WTC11 (cell line): ENCODE measurements around the gene NAT8L. TPM values are rescaled to one million over a fixed set of nuclear protein-coding genes. Genes with fewer than 3 reads are reported as not detected.

ENCODE experiments used
- ATAC-seq: fragments of 200-7000 bp; cut with Tn5 transposase; 2 replicates; pipeline ENCODE4 v1.10.0; 2021; ENCODE audit warnings: mild to moderate bottlenecking, moderate library complexity
- CTCF ChIA-PET: fragments of 300-600 bp; sonication (Branson Sonifier 250); formaldehyde crosslinking; loops from one replicate; lab custom pipeline; 2021; ENCODE audit warnings: antibody characterized with exemption; lab: Charles Lee
- POLR2A ChIA-PET: fragments of 350-600 bp; sonication (Branson Sonifier 250); formaldehyde crosslinking; loops from one replicate; lab custom pipeline; 2021; ENCODE audit warnings: antibody characterized with exemption; lab: Charles Lee
- DNase-seq: peaks from one replicate; pipeline ENCODE4 v3.0.0; 2021; ENCODE audit warnings: low spot score
- H3K27ac Mint-ChIP-seq: 2 replicates; pipeline ENCODE4 v1.8.0; 2021; ENCODE audit warnings: mixed read lengths
- H3K27me3 Mint-ChIP-seq: 2 replicates; pipeline ENCODE4 v1.8.0; 2021; ENCODE audit warnings: low read depth, mild to moderate bottlenecking, moderate library complexity, mixed read lengths
- H3K36me3 Mint-ChIP-seq: 2 replicates; pipeline ENCODE4 v1.8.0; 2021; ENCODE audit warnings: mixed read lengths
- H3K4me1 Mint-ChIP-seq: 2 replicates; pipeline ENCODE4 v1.8.0; 2022; ENCODE audit warnings: mixed read lengths
- H3K4me3 Mint-ChIP-seq: 2 replicates; pipeline ENCODE4 v1.8.0; 2021; ENCODE audit warnings: mild to moderate bottlenecking, moderate library complexity, mixed read lengths
- H3K9me3 Mint-ChIP-seq: 2 replicates; pipeline ENCODE4 v1.8.0; 2021; ENCODE audit warnings: mixed read lengths
- CBFB ChIP-seq: sonication (generic); formaldehyde crosslinking; IDR thresholded peaks from 2 replicates; pipeline ENCODE4 v1.8.1; 2022; ENCODE audit warnings: mild to moderate bottlenecking, low read depth, missing genetic modification reagents
- E2F1 ChIP-seq: sonication (generic); formaldehyde crosslinking; IDR thresholded peaks from 2 replicates; pipeline ENCODE4 v1.8.0; 2022; ENCODE audit warnings: mild to moderate bottlenecking, missing genetic modification reagents
- ESRRA ChIP-seq: sonication (generic); formaldehyde crosslinking; IDR thresholded peaks from 2 replicates; pipeline ENCODE4 v1.8.1; 2022; ENCODE audit warnings: mild to moderate bottlenecking, missing genetic modification reagents, borderline replicate concordance
- JUN ChIP-seq: sonication (generic); formaldehyde crosslinking; IDR thresholded peaks from 2 replicates; pipeline ENCODE4 v1.8.0; 2023; ENCODE audit warnings: mild to moderate bottlenecking, missing genetic modification reagents
- KAT7 ChIP-seq: sonication (generic); formaldehyde crosslinking; IDR thresholded peaks from 2 replicates; pipeline ENCODE4 v1.8.1; 2023; ENCODE audit warnings: missing genetic modification reagents, mild to moderate bottlenecking, borderline replicate concordance
- NFYB ChIP-seq: sonication (generic); formaldehyde crosslinking; conservative IDR thresholded peaks from 2 replicates; pipeline ENCODE4 v1.8.0; 2022; ENCODE audit warnings: low read depth, missing genetic modification reagents
- ZBTB21 ChIP-seq: sonication (generic); formaldehyde crosslinking; IDR thresholded peaks from 2 replicates; pipeline ENCODE4 v1.8.1; 2023; ENCODE audit warnings: mild to moderate bottlenecking, missing genetic modification reagents, borderline replicate concordance
- ZNF396 ChIP-seq: fragments of 250-450 bp; sonication (Bioruptor Pico); IDR thresholded peaks from 2 replicates; pipeline ENCODE4 v1.8.0; 2021; ENCODE audit warnings: mild to moderate bottlenecking, moderate library complexity, borderline replicate concordance
- ZNF532 ChIP-seq: fragments of 250-450 bp; sonication (Bioruptor Pico); IDR thresholded peaks from 2 replicates; pipeline ENCODE4 v1.9.0; 2021; ENCODE audit warnings: mild to moderate bottlenecking, borderline replicate concordance
- total RNA-seq: library from RNA; stranded (reverse); gene quantifications from 3 replicates; pipeline ENCODE4 v1.2.3, GENCODE V29; 2021
- TF ChIP-seq, protein P1 (sequence below): sonication (generic); formaldehyde crosslinking; IDR thresholded peaks from 2 replicates; pipeline ENCODE4 v1.8.0; 2022; ENCODE audit warnings: mild to moderate bottlenecking, missing genetic modification reagents
- TF ChIP-seq, protein P2 (sequence below): fragments of 250-450 bp; sonication (Bioruptor Pico); conservative IDR thresholded peaks from 2 replicates; pipeline ENCODE4 v1.9.0; 2021; ENCODE audit warnings: mild to moderate bottlenecking
- TF ChIP-seq, protein P3 (sequence below): sonication (generic); formaldehyde crosslinking; IDR thresholded peaks from 2 replicates; pipeline ENCODE4 v1.8.1; 2023; ENCODE audit warnings: mild to moderate bottlenecking, missing genetic modification reagents
- TF ChIP-seq, protein P4 (sequence below): fragments of 200-600 bp; IDR thresholded peaks from 2 replicates; pipeline ENCODE4 v1.8.0; 2022; ENCODE audit warnings: antibody characterized with exemption

NAT8L gene
- total RNA-seq, 1 experiment from 2014 or later = 20.0 TPM

DNA sequence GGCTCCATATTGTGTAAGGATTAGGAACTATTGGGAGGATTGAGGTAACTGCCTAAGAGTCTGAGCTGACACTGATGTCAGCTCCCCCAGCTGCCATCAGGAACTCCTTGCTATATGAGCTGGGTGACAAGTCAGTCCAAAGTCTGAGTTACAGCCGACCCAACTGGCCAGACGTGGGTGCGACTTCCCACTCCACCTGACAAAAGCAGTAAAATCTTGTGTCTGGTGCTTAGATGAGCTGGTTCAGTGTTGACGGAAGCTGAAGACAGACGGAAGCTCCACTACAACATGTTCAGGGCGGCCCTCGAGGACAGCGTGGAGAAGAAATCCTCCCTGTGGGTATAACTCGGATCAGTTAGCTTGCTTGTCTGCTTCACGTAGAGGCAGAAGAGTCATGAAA, 22.8 kb upstream of the NAT8L start:
- CTCF ChIA-PET = no interaction called here
- TF ChIP-seq CBFB (CRISPR knock-in tag) (no peak), ESRRA (no peak)

DNA sequence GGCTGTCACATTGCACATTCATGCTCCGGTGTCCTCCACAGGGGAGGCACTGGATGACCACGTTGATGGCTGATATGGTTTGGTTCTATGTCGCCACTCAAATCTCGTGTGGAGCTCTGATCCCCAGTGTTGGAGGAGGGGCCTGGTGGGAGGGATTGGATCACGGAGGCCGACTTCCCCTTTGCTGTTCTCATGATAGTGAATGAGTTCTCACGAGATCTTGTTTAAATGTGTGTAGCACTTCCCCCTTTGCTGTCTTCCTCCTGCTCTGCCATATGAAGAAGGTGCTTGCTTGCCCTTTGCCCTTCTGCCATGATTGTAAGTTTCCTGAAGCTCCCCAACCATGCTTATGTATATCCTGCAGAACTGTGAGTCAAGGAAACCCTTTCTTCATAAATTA, 22.3 kb upstream of the NAT8L start:
- DNase-seq (no peak), ATAC-seq (no peak)
- H3K36me3 Mint-ChIP-seq = no peaks in the 10 kb centered on the region
- no peak overlapping the region for H3K27ac Mint-ChIP-seq
- peaks cover 79% of the 10 kb centered on the region for H3K27me3 Mint-ChIP-seq
- ChIA-PET POLR2A (no interaction called here), CTCF (no interaction called here)
- H3K4me3 Mint-ChIP-seq = no peak overlapping the region
- H3K9me3 Mint-ChIP-seq = no peaks in the 10 kb centered on the region
- TF ChIP-seq ZNF532 (CRISPR knock-in tag) = no peak
- TF ChIP-seq, protein P1, sequence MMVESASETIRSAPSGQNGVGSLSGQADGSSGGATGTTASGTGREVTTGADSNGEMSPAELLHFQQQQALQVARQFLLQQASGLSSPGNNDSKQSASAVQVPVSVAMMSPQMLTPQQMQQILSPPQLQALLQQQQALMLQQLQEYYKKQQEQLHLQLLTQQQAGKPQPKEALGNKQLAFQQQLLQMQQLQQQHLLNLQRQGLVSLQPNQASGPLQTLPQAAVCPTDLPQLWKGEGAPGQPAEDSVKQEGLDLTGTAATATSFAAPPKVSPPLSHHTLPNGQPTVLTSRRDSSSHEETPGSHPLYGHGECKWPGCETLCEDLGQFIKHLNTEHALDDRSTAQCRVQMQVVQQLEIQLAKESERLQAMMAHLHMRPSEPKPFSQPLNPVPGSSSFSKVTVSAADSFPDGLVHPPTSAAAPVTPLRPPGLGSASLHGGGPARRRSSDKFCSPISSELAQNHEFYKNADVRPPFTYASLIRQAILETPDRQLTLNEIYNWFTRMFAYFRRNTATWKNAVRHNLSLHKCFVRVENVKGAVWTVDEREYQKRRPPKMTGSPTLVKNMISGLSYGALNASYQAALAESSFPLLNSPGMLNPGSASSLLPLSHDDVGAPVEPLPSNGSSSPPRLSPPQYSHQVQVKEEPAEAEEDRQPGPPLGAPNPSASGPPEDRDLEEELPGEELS (CRISPR knock-in tag) = no peak
- TF ChIP-seq, protein P2, sequence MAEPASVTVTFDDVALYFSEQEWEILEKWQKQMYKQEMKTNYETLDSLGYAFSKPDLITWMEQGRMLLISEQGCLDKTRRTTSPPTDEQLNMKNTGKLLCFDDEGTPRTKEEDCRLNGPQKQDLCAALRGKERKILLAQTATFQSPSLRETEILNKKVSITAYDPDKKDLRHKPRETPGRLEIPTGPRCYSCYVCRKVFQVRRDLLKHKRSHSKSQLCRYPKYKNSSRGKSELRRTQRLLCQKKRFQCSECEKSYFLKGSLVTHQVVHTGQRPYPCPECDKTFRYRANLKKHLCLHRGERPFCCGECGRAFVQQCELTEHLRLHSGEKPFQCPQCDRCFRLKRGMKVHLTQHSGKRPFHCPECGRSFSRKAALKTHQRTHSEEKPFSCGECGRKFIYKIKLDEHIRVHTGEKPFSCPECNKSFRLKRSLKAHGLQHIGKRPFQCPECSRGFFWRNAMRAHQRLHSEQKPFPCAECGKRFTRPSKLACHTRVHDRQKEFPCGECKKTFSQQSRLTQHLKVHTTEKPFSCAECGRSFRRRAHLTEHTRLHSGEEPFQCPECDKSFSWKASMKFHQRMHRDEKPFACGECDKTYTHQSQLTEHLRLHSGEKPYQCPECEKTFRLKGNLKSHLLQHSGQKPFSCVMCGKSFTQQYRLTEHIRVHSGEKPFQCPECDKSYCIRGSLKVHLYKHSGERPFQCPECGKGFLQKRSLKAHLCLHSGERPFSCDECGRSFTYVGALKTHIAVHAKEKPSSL (CRISPR knock-in tag) = no peak
- no peak for TF ChIP-seq KAT7
- TF ChIP-seq, protein P3, sequence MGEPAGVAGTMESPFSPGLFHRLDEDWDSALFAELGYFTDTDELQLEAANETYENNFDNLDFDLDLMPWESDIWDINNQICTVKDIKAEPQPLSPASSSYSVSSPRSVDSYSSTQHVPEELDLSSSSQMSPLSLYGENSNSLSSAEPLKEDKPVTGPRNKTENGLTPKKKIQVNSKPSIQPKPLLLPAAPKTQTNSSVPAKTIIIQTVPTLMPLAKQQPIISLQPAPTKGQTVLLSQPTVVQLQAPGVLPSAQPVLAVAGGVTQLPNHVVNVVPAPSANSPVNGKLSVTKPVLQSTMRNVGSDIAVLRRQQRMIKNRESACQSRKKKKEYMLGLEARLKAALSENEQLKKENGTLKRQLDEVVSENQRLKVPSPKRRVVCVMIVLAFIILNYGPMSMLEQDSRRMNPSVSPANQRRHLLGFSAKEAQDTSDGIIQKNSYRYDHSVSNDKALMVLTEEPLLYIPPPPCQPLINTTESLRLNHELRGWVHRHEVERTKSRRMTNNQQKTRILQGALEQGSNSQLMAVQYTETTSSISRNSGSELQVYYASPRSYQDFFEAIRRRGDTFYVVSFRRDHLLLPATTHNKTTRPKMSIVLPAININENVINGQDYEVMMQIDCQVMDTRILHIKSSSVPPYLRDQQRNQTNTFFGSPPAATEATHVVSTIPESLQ (CRISPR knock-in tag) = no peak
- TF ChIP-seq ZNF396 (CRISPR knock-in tag) = no peak
- no peak for TF ChIP-seq ZBTB21 (CRISPR knock-in tag)
- no peak for TF ChIP-seq NFYB (CRISPR knock-in tag)
- TF ChIP-seq, protein P4, sequence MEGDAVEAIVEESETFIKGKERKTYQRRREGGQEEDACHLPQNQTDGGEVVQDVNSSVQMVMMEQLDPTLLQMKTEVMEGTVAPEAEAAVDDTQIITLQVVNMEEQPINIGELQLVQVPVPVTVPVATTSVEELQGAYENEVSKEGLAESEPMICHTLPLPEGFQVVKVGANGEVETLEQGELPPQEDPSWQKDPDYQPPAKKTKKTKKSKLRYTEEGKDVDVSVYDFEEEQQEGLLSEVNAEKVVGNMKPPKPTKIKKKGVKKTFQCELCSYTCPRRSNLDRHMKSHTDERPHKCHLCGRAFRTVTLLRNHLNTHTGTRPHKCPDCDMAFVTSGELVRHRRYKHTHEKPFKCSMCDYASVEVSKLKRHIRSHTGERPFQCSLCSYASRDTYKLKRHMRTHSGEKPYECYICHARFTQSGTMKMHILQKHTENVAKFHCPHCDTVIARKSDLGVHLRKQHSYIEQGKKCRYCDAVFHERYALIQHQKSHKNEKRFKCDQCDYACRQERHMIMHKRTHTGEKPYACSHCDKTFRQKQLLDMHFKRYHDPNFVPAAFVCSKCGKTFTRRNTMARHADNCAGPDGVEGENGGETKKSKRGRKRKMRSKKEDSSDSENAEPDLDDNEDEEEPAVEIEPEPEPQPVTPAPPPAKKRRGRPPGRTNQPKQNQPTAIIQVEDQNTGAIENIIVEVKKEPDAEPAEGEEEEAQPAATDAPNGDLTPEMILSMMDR = no peak
- TF ChIP-seq JUN (CRISPR knock-in tag) = no peak
- no peak for TF ChIP-seq E2F1 (CRISPR knock-in tag)
- H3K4me1 Mint-ChIP-seq = no peaks in the 10 kb centered on the region

More for the DNA sequence above, 22.8 kb upstream of the NAT8L start:
- POLR2A ChIA-PET = interaction anchor here (1.2 kb wide), 1 partner anchor 27 kb away, joined by 3 read pairs; the partner anchor contains the start of gene NELFA
- Mint-ChIP-seq H3K36me3 (no peaks in the 10 kb centered on the region), H3K27me3 (peaks cover 75% of the 10 kb centered on the region), H3K27ac (no peak overlapping the region), H3K4me3 (no peak overlapping the region), H3K4me1 (no peaks in the 10 kb centered on the region), H3K9me3 (no peaks in the 10 kb centered on the region)
- ATAC-seq (no peak), DNase-seq (no peak)
